H9 (cell line): ENCODE measurements around the gene PCGF3. TPM values are rescaled to one million over a fixed set of nuclear protein-coding genes. Genes with fewer than 3 reads are reported as not detected.

Source experiments
- DNase-seq: peaks from one replicate; pipeline ENCODE4 v3.0.0-alpha.2; 2017
- H2AFZ ChIP-seq: one replicate; pipeline ENCODE4 v1.6.1; 2013; ENCODE audit warnings: mild to moderate bottlenecking, low read length, control low read depth, moderate library complexity
- H2AK5ac ChIP-seq: 2 replicates; pipeline ENCODE4 v1.6.1; 2013; ENCODE audit warnings: low read length, control low read depth, mixed read lengths; ENCODE audit not compliant: insufficient read length
- H2BK120ac ChIP-seq: one replicate; pipeline ENCODE4 v1.6.1; 2013; ENCODE audit warnings: low read depth, mild to moderate bottlenecking, low read length, control low read depth, inconsistent platforms; ENCODE audit not compliant: poor library complexity, severe bottlenecking
- H2BK12ac ChIP-seq: 2 replicates; pipeline ENCODE4 v1.6.1; 2013; ENCODE audit warnings: low read length, control low read depth, mixed read lengths, low read depth; ENCODE audit not compliant: insufficient read length
- H2BK15ac ChIP-seq: 2 replicates; pipeline ENCODE4 v1.6.1; 2013; ENCODE audit warnings: low read depth, low read length, control low read depth
- H2BK20ac ChIP-seq: one replicate; pipeline ENCODE4 v1.6.1; 2013; ENCODE audit warnings: low read depth, mild to moderate bottlenecking, low read length, control low read depth, inconsistent platforms; ENCODE audit not compliant: poor library complexity, severe bottlenecking
- H2BK5ac ChIP-seq: 2 replicates; pipeline ENCODE4 v1.6.1; 2013; ENCODE audit warnings: low read length, control low read depth, mixed read lengths; ENCODE audit not compliant: insufficient read length
- H3K14ac ChIP-seq: 2 replicates; pipeline ENCODE4 v1.6.1; 2013; ENCODE audit warnings: low read length, control low read depth; ENCODE audit not compliant: insufficient read depth
- H3K18ac ChIP-seq: 2 replicates; pipeline ENCODE4 v1.6.1; 2013; ENCODE audit warnings: low read depth, mild to moderate bottlenecking, mixed read lengths, low read length, control low read depth; ENCODE audit not compliant: insufficient read length
- H3K23ac ChIP-seq: 2 replicates; pipeline ENCODE4 v1.6.1; 2013; ENCODE audit warnings: low read length, control low read depth, mixed read lengths, low read depth; ENCODE audit not compliant: insufficient read length
- H3K23me2 ChIP-seq: 2 replicates; pipeline ENCODE4 v1.6.1; 2013; ENCODE audit warnings: low read depth, mild to moderate bottlenecking, mixed read lengths, low read length, control low read depth; ENCODE audit not compliant: insufficient read length, poor library complexity, severe bottlenecking
- H3K27ac ChIP-seq: 2 replicates; pipeline ENCODE4 v1.5.1; 2013; ENCODE audit warnings: low read length, control low read depth, mixed read lengths, low read depth; ENCODE audit not compliant: insufficient read length
- H3K27me3 ChIP-seq: 2 replicates; pipeline ENCODE4 v1.6.1; 2013; ENCODE audit warnings: low read length, control low read depth, inconsistent platforms; ENCODE audit not compliant: insufficient read depth
- H3K4ac ChIP-seq: 2 replicates; pipeline ENCODE4 v1.6.1; 2013; ENCODE audit warnings: low read depth, mild to moderate bottlenecking, control low read depth, inconsistent platforms, low read length, moderate library complexity
- H3K4me1 ChIP-seq: 2 replicates; pipeline ENCODE4 v1.6.1; 2013; ENCODE audit warnings: low read length, control low read depth, inconsistent platforms; ENCODE audit not compliant: insufficient read depth
- H3K4me2 ChIP-seq: 2 replicates; pipeline ENCODE4 v1.6.1; 2013; ENCODE audit warnings: low read length, control low read depth, mixed read lengths; ENCODE audit not compliant: insufficient read length, insufficient read depth
- H3K56ac ChIP-seq: 2 replicates; pipeline ENCODE4 v1.6.1; 2013; ENCODE audit warnings: low read depth, mild to moderate bottlenecking, mixed read lengths, low read length, control low read depth; ENCODE audit not compliant: insufficient read length
- H3K79me1 ChIP-seq: 2 replicates; pipeline ENCODE4 v1.6.1; 2013; ENCODE audit warnings: low read depth, mild to moderate bottlenecking, moderate library complexity, low read length, control low read depth, inconsistent platforms; ENCODE audit not compliant: insufficient read depth, poor library complexity, severe bottlenecking
- H3K79me2 ChIP-seq: 2 replicates; pipeline ENCODE4 v1.6.1; 2013; ENCODE audit warnings: low read length, control low read depth, inconsistent platforms; ENCODE audit not compliant: insufficient read depth
- H3K9ac ChIP-seq: 2 replicates; pipeline ENCODE4 v1.6.1; 2013; ENCODE audit warnings: low read length, control low read depth, mixed read lengths; ENCODE audit not compliant: insufficient read length; ENCODE audit errors: extremely low read depth
- H3K9me3 ChIP-seq: one replicate; pipeline ENCODE4 v1.6.1; 2013; ENCODE audit warnings: low read depth, low read length, inconsistent platforms; ENCODE audit not compliant: control insufficient read depth
- H3T11ph ChIP-seq: one replicate; pipeline ENCODE4 v1.6.1; 2013; ENCODE audit warnings: mild to moderate bottlenecking, low read length, control low read depth, inconsistent platforms
- H4K20me1 ChIP-seq: one replicate; pipeline ENCODE4 v1.6.1; 2013; ENCODE audit not compliant: control insufficient read depth, insufficient read length, insufficient read depth
- H4K5ac ChIP-seq: 2 replicates; pipeline ENCODE4 v1.6.1; 2013; ENCODE audit warnings: low read depth, mild to moderate bottlenecking, mixed read lengths, low read length, control low read depth; ENCODE audit not compliant: insufficient read length
- H4K8ac ChIP-seq: replicated peaks from 2 replicates; pipeline ENCODE4 v1.6.1; 2013; ENCODE audit warnings: low read length, control low read depth, mixed read lengths, low read depth; ENCODE audit not compliant: insufficient read length
- H4K91ac ChIP-seq: 2 replicates; pipeline ENCODE4 v1.6.1; 2013; ENCODE audit warnings: low read depth, mild to moderate bottlenecking, moderate library complexity, mixed read lengths, low read length, control low read depth; ENCODE audit not compliant: insufficient read length
- H3K27ac Mint-ChIP-seq, 3 experiments: 2 replicates in 2 of 3; 3 replicates in 1 of 3; pipeline ENCODE4 v1.8.0; 2020 to 2021; ENCODE audit warnings: mixed read lengths in 3 of 3, mild to moderate bottlenecking in 1 of 3, moderate library complexity in 1 of 3
- H3K27me3 Mint-ChIP-seq: 2 replicates; pipeline ENCODE4 v1.8.0; 2021; ENCODE audit warnings: low read depth, mild to moderate bottlenecking, moderate library complexity, mixed read lengths
- H3K36me3 Mint-ChIP-seq, 3 experiments: 2 replicates in 2 of 3; 3 replicates in 1 of 3; pipeline ENCODE4 v1.8.0; 2020 to 2021; ENCODE audit warnings: low read depth in 3 of 3, mixed read lengths in 3 of 3; ENCODE audit not compliant: insufficient read depth in 1 of 3
- H3K4me1 Mint-ChIP-seq, 2 experiments: 2 replicates each; pipeline ENCODE4 v1.8.0; 2020; ENCODE audit warnings: mixed read lengths in 2 of 2
- H3K4me3 Mint-ChIP-seq, 2 experiments: 2 replicates in 1 of 2; 3 replicates in 1 of 2; pipeline ENCODE4 v1.8.0; 2020 to 2021; ENCODE audit warnings: mild to moderate bottlenecking in 2 of 2, mixed read lengths in 2 of 2, moderate library complexity in 1 of 2
- H3K9me3 Mint-ChIP-seq, 2 experiments: 2 replicates in 1 of 2; 3 replicates in 1 of 2; pipeline ENCODE4 v1.8.0; 2020; ENCODE audit warnings: mild to moderate bottlenecking in 2 of 2, mixed read lengths in 2 of 2, moderate library complexity in 1 of 2
- CTCF ChIP-seq: fragments of 200-600 bp; sonication (generic); conservative IDR thresholded peaks from 3 replicates; pipeline ENCODE4 v1.8.0; 2021; ENCODE audit warnings: antibody characterized with exemption, mild to moderate bottlenecking
- WGBS: extraction: QIAGEN DNeasy Blood & Tissue Kit; methylation state at CpG from one replicate; pipeline ENCODE4 v1.1.7; 2013; ENCODE audit warnings: missing lambda C conversion rate, low lambda C conversion rate, mixed read lengths; ENCODE audit not compliant: insufficient read length; ENCODE audit errors: extremely low coverage; 5-methylcytosine and 5-hydroxymethylcytosine counted together
- total RNA-seq: library from RNA; stranded (reverse); gene quantifications from 2 replicates; pipeline ENCODE4 v1.2.1, GENCODE V29; 2021

PCGF3 gene
- total RNA-seq, 1 experiment from 2014 or later: 43.1 TPM

GRCh38 chr4:702618-703048, 3.0 kb upstream of the PCGF3 start:
- Histone ChIP-seq H2AFZ (no peak overlapping the region), H2BK15ac (no peak overlapping the region), H3K4ac (no peak overlapping the region), H2BK5ac (no peak overlapping the region), H3K9ac (no peak overlapping the region), H3K56ac (no peak overlapping the region), H4K8ac (no peak overlapping the region), H3K18ac (no peak overlapping the region), H2AK5ac (no peak overlapping the region), H3K4me1 (peaks cover 2% of the 10 kb centered on the region; the same call in 1 of the 2 replicates), H3K14ac (no peak overlapping the region), H3T11ph (no peak overlapping the region), H2BK120ac (no peak overlapping the region), H2BK20ac (no peak overlapping the region), H3K79me1 (peaks cover 2% of the 10 kb centered on the region), H4K91ac (no peak overlapping the region), H3K23me2 (peaks cover 3% of the 10 kb centered on the region), H3K27ac (no peak overlapping the region), H2BK12ac (no peak overlapping the region), H3K79me2 (peaks cover 7% of the 10 kb centered on the region; the same call in 1 of the 2 replicates), H3K9me3 (no peaks in the 10 kb centered on the region), H3K23ac (no peak overlapping the region), H3K27me3 (no peaks in the 10 kb centered on the region; the same call in 1 of the 2 replicates), H3K4me2 (no peak overlapping the region), H4K20me1 (no peaks in the 10 kb centered on the region), H4K5ac (no peak overlapping the region)
- peaks cover 0 to 3% of the 10 kb centered on the region in 2 experiments; a peak in 1 of 5 replicates for H3K9me3 Mint-ChIP-seq
- H3K4me1 Mint-ChIP-seq: peaks cover 7 to 8% of the 10 kb centered on the region in 2 experiments; a peak in 3 of 4 replicates
- H3K27ac Mint-ChIP-seq: no peak overlapping the region
- TF ChIP-seq CTCF: no peak
- DNase-seq: no peak
- peaks cover 27% of the 10 kb centered on the region for H3K27me3 Mint-ChIP-seq
- no CpG with 5 or more reads among the region's 7 CpGs for WGBS
- no peaks in the 10 kb centered on the region for H3K36me3 Mint-ChIP-seq
- H3K4me3 Mint-ChIP-seq: no peak overlapping the region
